Type B pancreatic cell (in vitro differentiated cells): ENCODE results near the gene ZMYM2. TPM values are rescaled to one million over a fixed set of nuclear protein-coding genes. Genes with fewer than 3 reads are reported as not detected.

Experiments used
- DNase-seq: peaks from one replicate; pipeline ENCODE4 v3.0.0; 2021; ENCODE audit warnings: mixed read lengths; ENCODE audit not compliant: unreplicated experiment; ENCODE audit errors: extremely low spot score
- H3K27ac Mint-ChIP-seq: 2 replicates; pipeline ENCODE4 v1.8.0; 2021; ENCODE audit warnings: mild to moderate bottlenecking, mixed read lengths
- H3K27me3 Mint-ChIP-seq: 2 replicates; pipeline ENCODE4 v1.8.0; 2021; ENCODE audit warnings: mixed read lengths
- H3K36me3 Mint-ChIP-seq: 2 replicates; pipeline ENCODE4 v1.8.0; 2021; ENCODE audit warnings: mixed read lengths
- H3K4me1 Mint-ChIP-seq: one replicate; pipeline ENCODE4 v1.8.0; 2021; ENCODE audit warnings: mixed read lengths; ENCODE audit not compliant: unreplicated experiment
- H3K4me3 Mint-ChIP-seq: 2 replicates; pipeline ENCODE4 v1.8.0; 2021; ENCODE audit warnings: mild to moderate bottlenecking, mixed read lengths
- H3K9me3 Mint-ChIP-seq: 2 replicates; pipeline ENCODE4 v1.8.0; 2021; ENCODE audit warnings: mixed read lengths
- CTCF ChIP-seq: fragments of 200-600 bp; sonication (generic); conservative IDR thresholded peaks from 2 replicates; pipeline ENCODE4 v1.5.0; 2021; ENCODE audit warnings: antibody characterized with exemption, mild to moderate bottlenecking
- long read RNA-seq: library from polyadenylated mRNA; unstranded; transcript quantifications from one replicate; pipeline ENCODE4 v2.0.0, GENCODE V29; 2020
- total RNA-seq: library from RNA; stranded (reverse); gene quantifications from 2 replicates; pipeline ENCODE4 v1.2.1, GENCODE V29; 2021; ENCODE audit warnings: low replicate concordance

Gene ZMYM2
- total RNA-seq, result 93.0 and 108 TPM in 2 replicates
- long read RNA-seq, partial matches to known transcripts, result 23 of 40 reads
- long read RNA-seq, other reads (novel, unspliced or antisense), result 17 of 40 reads

GRCh38 chr13:19958155-19959111 is at the start of gene ZMYM2:
ZMYM2 (plus strand) TSS chr13:19958727; CDS start chr13:19993073, 34,346 bp downstream.
- H3K9me3 Mint-ChIP-seq, result no peaks in the 10 kb centered on the region
- DNase-seq, result peak; percentile 100
- peaks cover 5% of the 10 kb centered on the region for H3K36me3 Mint-ChIP-seq
- H3K27me3 Mint-ChIP-seq, result no peaks in the 10 kb centered on the region
- H3K27ac Mint-ChIP-seq, result peak within 1 kb of the TSS; percentile 95
- no peak for TF ChIP-seq CTCF
- peaks cover 11% of the 10 kb centered on the region for H3K4me1 Mint-ChIP-seq
- H3K4me3 Mint-ChIP-seq, result peak within 1 kb of the TSS; percentile 97

GRCh38 chr13:19910336-19911072 is 48.0 kb upstream of the ZMYM2 start:
- TF ChIP-seq CTCF, result no peak
- H3K4me3 Mint-ChIP-seq, result peak overlapping the region; percentile 13
- H3K36me3 Mint-ChIP-seq, result no peaks in the 10 kb centered on the region
- peaks cover 4% of the 10 kb centered on the region for H3K4me1 Mint-ChIP-seq
- H3K27me3 Mint-ChIP-seq, result no peaks in the 10 kb centered on the region
- H3K27ac Mint-ChIP-seq, result peak overlapping the region; percentile 91
- no peak for DNase-seq
- no peaks in the 10 kb centered on the region for H3K9me3 Mint-ChIP-seq

GRCh38 chr13:19927117-19927748 is 31.3 kb upstream of the ZMYM2 start:
- no peaks in the 10 kb centered on the region for H3K36me3 Mint-ChIP-seq
- H3K9me3 Mint-ChIP-seq, result no peaks in the 10 kb centered on the region
- H3K27ac Mint-ChIP-seq, result no peak overlapping the region
- no peak for DNase-seq
- H3K4me3 Mint-ChIP-seq, result no peak overlapping the region
- TF ChIP-seq CTCF, result peak; percentile 64
- no peaks in the 10 kb centered on the region for H3K4me1 Mint-ChIP-seq
- no peaks in the 10 kb centered on the region for H3K27me3 Mint-ChIP-seq

GRCh38 chr13:19940106-19940505 is 18.4 kb upstream of the ZMYM2 start:
- no peaks in the 10 kb centered on the region for H3K9me3 Mint-ChIP-seq
- DNase-seq, result no peak
- no peak for TF ChIP-seq CTCF
- H3K36me3 Mint-ChIP-seq, result no peaks in the 10 kb centered on the region
- no peaks in the 10 kb centered on the region for H3K4me1 Mint-ChIP-seq
- no peak overlapping the region for H3K27ac Mint-ChIP-seq
- H3K27me3 Mint-ChIP-seq, result peaks cover 3% of the 10 kb centered on the region
- H3K4me3 Mint-ChIP-seq, result no peak overlapping the region

- Mint-ChIP-seq H3K4me1 (no peaks in the 10 kb centered on the region), H3K27me3 (no peaks in the 10 kb centered on the region), H3K27ac (no peak overlapping the region), H3K9me3 (peaks cover 5% of the 10 kb centered on the region), H3K4me3 (no peak overlapping the region), H3K36me3 (no peaks in the 10 kb centered on the region)
- no peak for TF ChIP-seq CTCF
- DNase-seq, result no peak
Observed at GRCh38 chr13:19950374-19950773, 8.2 kb upstream of the ZMYM2 start.
